Hepatocyte (in vitro differentiated cells): ENCODE results near the gene VCX2. TPM values are rescaled to one million over a fixed set of nuclear protein-coding genes. Genes with fewer than 3 reads are reported as not detected.
"Not testable (repeated sequence)": the region's sequence is repeated elsewhere in the genome, so short reads cannot be mapped to it uniquely, and the experiment has no call there.

Source experiments
- DNase-seq: peaks from one replicate; pipeline ENCODE4 v3.0.0-alpha.2; 2016; ENCODE audit warnings: low spot score
- H2AFZ ChIP-seq: fragments of 200-600 bp; sonication (generic); 2 replicates; pipeline ENCODE4 v1.6.0; 2016; ENCODE audit warnings: antibody characterized with exemption, mild to moderate bottlenecking
- H3K27ac ChIP-seq: fragments of 200-600 bp; sonication (generic); 2 replicates; pipeline ENCODE4 v1.5.1; 2016; ENCODE audit warnings: mild to moderate bottlenecking
- H3K27me3 ChIP-seq: fragments of 200-600 bp; sonication (generic); 2 replicates; pipeline ENCODE4 v1.6.1; 2016
- H3K36me3 ChIP-seq: fragments of 200-600 bp; sonication (generic); replicated peaks from 2 replicates; pipeline ENCODE4 v1.5.1; 2016; ENCODE audit warnings: low read depth; ENCODE audit not compliant: insufficient read depth
- H3K4me1 ChIP-seq: fragments of 200-600 bp; sonication (generic); 2 replicates; pipeline ENCODE4 v1.5.1; 2016; ENCODE audit warnings: mild to moderate bottlenecking, moderate library complexity; ENCODE audit not compliant: insufficient read depth
- H3K4me2 ChIP-seq: fragments of 200-600 bp; sonication (generic); 2 replicates; pipeline ENCODE4 v1.6.0; 2016
- H3K4me3 ChIP-seq: fragments of 200-600 bp; sonication (generic); 2 replicates; pipeline ENCODE4 v1.5.1; 2016; ENCODE audit warnings: mild to moderate bottlenecking
- H3K79me2 ChIP-seq: fragments of 200-600 bp; sonication (generic); 2 replicates; pipeline ENCODE4 v1.6.0; 2017; ENCODE audit warnings: mild to moderate bottlenecking
- H3K9me2 ChIP-seq: fragments of 200-600 bp; sonication (generic); replicated peaks from 2 replicates; pipeline ENCODE4 v1.6.0; 2017; ENCODE audit warnings: mild to moderate bottlenecking; ENCODE audit not compliant: insufficient read depth
- H3K9me3 ChIP-seq: fragments of 200-600 bp; sonication (generic); 2 replicates; pipeline ENCODE4 v1.5.1; 2016; ENCODE audit warnings: low read depth, mild to moderate bottlenecking
- H4K20me1 ChIP-seq: fragments of 200-600 bp; sonication (generic); 2 replicates; pipeline ENCODE4 v1.6.0; 2016; ENCODE audit warnings: mild to moderate bottlenecking; ENCODE audit not compliant: insufficient read depth, poor library complexity, severe bottlenecking
- EZH2 ChIP-seq: fragments of 200-600 bp; sonication (generic); IDR thresholded peaks from 2 replicates; pipeline ENCODE4 v1.6.1; 2016; ENCODE audit warnings: antibody characterized with exemption, mild to moderate bottlenecking, borderline replicate concordance
- EZH2phosphoT487 ChIP-seq: fragments of 200-600 bp; sonication (generic); IDR thresholded peaks from one replicate; pipeline ENCODE4 v1.6.1; 2018; ENCODE audit warnings: antibody characterized with exemption, mild to moderate bottlenecking, low read depth, moderate library complexity; ENCODE audit not compliant: unreplicated experiment, severe bottlenecking
- WGBS: methylation state at CpG from one replicate; pipeline ENCODE4 v1.1.6; 2016; ENCODE audit warnings: low lambda C conversion rate; ENCODE audit errors: missing lambda C conversion rate; 5-methylcytosine and 5-hydroxymethylcytosine counted together
- microRNA counts: library from miRNA; unstranded; fragments of <30 nt; microRNA quantifications from one replicate; lab custom pipeline; 2017
- microRNA-seq: library from miRNA; unstranded; fragments of <30 nt; microRNA quantifications from one replicate; pipeline ENCODE4, GENCODE V29; 2017
- polyA plus RNA-seq: library from polyadenylated mRNA; unstranded; fragments of >200 nt; fragmentation: Nextera tagmentation; extraction: Ambion mirVana; gene quantifications from 2 replicates; pipeline ENCODE4 v1.2.1, GENCODE V29; 2016
- small RNA-seq: library from RNA; depleted of rRNA; stranded (forward); fragments of <200 nt; gene quantifications from one replicate; pipeline ENCODE3, GENCODE V24; 2014
- total RNA-seq: library from RNA; depleted of rRNA; stranded (reverse); fragments of >200 nt; gene quantifications from 2 replicates; pipeline ENCODE4 v1.2.3, GENCODE V29; 2014
- TF ChIP-seq, protein P1 (sequence below): fragments of 200-600 bp; sonication (generic); IDR thresholded peaks from 2 replicates; pipeline ENCODE4 v1.5.1; 2016; ENCODE audit warnings: antibody characterized with exemption, mild to moderate bottlenecking; ENCODE audit not compliant: poor library complexity

The VCX2 gene
- total and polyA plus RNA-seq, 2 experiments from 2014 or later = not detected

DNA sequence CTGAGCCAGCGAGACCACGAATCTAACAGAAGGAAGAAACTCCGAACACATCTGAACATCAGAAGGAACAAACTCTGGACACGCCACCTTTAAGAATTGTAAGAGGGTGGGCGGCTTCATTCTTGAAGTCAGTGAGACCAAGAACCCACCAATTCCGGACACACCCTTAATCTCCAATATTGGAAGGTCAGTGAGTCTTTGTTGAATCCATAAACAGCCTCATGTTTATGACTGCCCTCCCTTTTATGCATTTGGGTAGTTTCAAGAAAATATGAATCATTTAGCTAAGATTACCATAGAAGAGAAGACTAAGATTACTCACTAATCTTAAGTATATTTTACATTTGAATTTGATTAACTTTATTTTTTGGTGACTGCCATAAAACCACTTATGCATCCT is 48.5 kb downstream of the VCX2 start:
- Histone ChIP-seq H3K79me2 (no peaks in the 10 kb centered on the region), H3K36me3 (no peaks in the 10 kb centered on the region), H4K20me1 (no peaks in the 10 kb centered on the region), H3K4me1 (no peaks in the 10 kb centered on the region), H3K4me3 (no peak overlapping the region), H3K27ac (no peak overlapping the region), H3K27me3 (no peaks in the 10 kb centered on the region), H3K9me2 (no peaks in the 10 kb centered on the region), H2AFZ (no peak overlapping the region), H3K9me3 (no peaks in the 10 kb centered on the region), H3K4me2 (no peak overlapping the region)
- DNase-seq = no peak
- no peak for TF ChIP-seq EZH2
- no peak for TF ChIP-seq EZH2phosphoT487
- TF ChIP-seq, protein P1, sequence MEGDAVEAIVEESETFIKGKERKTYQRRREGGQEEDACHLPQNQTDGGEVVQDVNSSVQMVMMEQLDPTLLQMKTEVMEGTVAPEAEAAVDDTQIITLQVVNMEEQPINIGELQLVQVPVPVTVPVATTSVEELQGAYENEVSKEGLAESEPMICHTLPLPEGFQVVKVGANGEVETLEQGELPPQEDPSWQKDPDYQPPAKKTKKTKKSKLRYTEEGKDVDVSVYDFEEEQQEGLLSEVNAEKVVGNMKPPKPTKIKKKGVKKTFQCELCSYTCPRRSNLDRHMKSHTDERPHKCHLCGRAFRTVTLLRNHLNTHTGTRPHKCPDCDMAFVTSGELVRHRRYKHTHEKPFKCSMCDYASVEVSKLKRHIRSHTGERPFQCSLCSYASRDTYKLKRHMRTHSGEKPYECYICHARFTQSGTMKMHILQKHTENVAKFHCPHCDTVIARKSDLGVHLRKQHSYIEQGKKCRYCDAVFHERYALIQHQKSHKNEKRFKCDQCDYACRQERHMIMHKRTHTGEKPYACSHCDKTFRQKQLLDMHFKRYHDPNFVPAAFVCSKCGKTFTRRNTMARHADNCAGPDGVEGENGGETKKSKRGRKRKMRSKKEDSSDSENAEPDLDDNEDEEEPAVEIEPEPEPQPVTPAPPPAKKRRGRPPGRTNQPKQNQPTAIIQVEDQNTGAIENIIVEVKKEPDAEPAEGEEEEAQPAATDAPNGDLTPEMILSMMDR = no peak
- 70% methylated on average over 6 of the region's 6 CpGs for WGBS

DNA sequence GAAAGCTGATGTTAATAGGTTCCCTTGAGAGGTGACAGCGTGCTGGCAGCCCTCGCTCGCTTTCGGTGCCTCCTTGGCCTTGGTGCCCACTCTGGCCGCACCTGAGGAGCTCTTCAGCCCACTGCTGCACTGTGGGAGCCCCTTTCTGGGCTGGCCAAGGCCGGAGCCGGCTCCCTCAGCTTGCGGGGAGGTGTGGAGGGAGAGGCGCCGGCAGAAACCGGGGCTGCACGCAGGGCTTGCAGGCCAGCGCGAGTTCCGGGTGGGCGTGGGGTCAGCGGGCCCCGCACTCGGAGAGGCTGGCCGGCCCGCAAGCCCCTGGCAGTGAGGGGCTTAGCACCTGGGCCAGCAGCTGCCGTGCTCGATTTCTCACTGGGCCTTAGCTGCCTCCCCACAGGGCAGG is 49.7 kb downstream of the VCX2 start:
- not testable (repeated sequence) for H3K4me1 ChIP-seq, H3K4me2 ChIP-seq, H2AFZ ChIP-seq, H3K9me3 ChIP-seq, H3K9me2 ChIP-seq, H3K79me2 ChIP-seq, H3K4me3 ChIP-seq, H4K20me1 ChIP-seq, H3K36me3 ChIP-seq, DNase-seq, H3K27me3 ChIP-seq, H3K27ac ChIP-seq
- 83% methylated on average over 19 of the region's 23 CpGs for WGBS

MicroRNA genes within 50 kb of the gene (microRNA counts, 767-probe panel; counts per million panel counts)
- not detected for microRNA hsa-miR-651 (lab: Ali Mortazavi, UCI)

Small RNA genes lying within 50 kb of the gene (microRNA-seq; reads per million reads assigned to microRNA genes)
- gene MIR651 = 21.9 reads per million, percentile 40 among the genes with 10 or more reads in this experiment

Small RNA genes lying within 50 kb of the gene (small RNA-seq; reads per million reads assigned to genes)
- gene MIR651 = 0.40 reads per million, percentile 26 among the genes with 10 or more reads in this experiment

Other genes with a start within 250 kb of the VCX2 start
- gene PNPLA4, start 243.9 kb downstream of the VCX2 start, total RNA-seq = 19.8 and 23.1 TPM in 2 replicates
- 30.3 and 34.1 TPM in 2 replicates for gene PNPLA4, start 243.9 kb downstream of the VCX2 start, polyA plus RNA-seq